Lung (tissue), 16 donors: ENCODE results near the gene EGR4. TPM values are rescaled to one million over a fixed set of nuclear protein-coding genes. Genes with fewer than 3 reads are reported as not detected.
A peak's percentile ranks its signal among the peaks of the same experiment; 100 is the strongest.

ENCODE experiments used
- ATAC-seq: fragments of 200-7000 bp; cut with Tn5 transposase; one replicate; pipeline ENCODE4 v1.9.1; 2020; ENCODE audit warnings: moderate number of reproducible peaks; ENCODE audit not compliant: insufficient read depth, low FRiP score
- DNase-seq, 3 donors: peaks; one replicate each; pipeline ENCODE4 v3.0.0-alpha.2; 2013 to 2017
- H3K27ac ChIP-seq, 2 donors: one replicate each; pipeline ENCODE4 v1.5.1; 2013; ENCODE audit warnings: mild to moderate bottlenecking in 2 of 2, moderate library complexity in 2 of 2, control low read depth in 1 of 2, inconsistent platforms in 1 of 2, low read depth in 1 of 2, low read length in 1 of 2
- H3K27me3 ChIP-seq, 3 donors: one replicate each; pipeline ENCODE4 v1.5.1; 2013; ENCODE audit warnings: low read length in 2 of 3; ENCODE audit not compliant: control insufficient read depth in 3 of 3, insufficient read depth in 3 of 3
- H3K36me3 ChIP-seq, 4 donors: one replicate each; pipeline ENCODE4 v1.5.1; 2013; ENCODE audit warnings: low read length in 4 of 4, mild to moderate bottlenecking in 1 of 4, moderate library complexity in 1 of 4; ENCODE audit not compliant: control insufficient read depth in 4 of 4, insufficient read depth in 4 of 4
- H3K4me1 ChIP-seq, 5 donors: one replicate each; pipeline ENCODE4 v1.5.1; 2013; ENCODE audit warnings: low read length in 5 of 5, mild to moderate bottlenecking in 2 of 5, moderate library complexity in 1 of 5; ENCODE audit not compliant: control insufficient read depth in 5 of 5, insufficient read depth in 5 of 5
- H3K4me3 ChIP-seq: one replicate; pipeline ENCODE4 v1.5.1; 2013; ENCODE audit warnings: mild to moderate bottlenecking, control low read depth, moderate library complexity
- H3K9ac ChIP-seq, 2 donors: one replicate each; pipeline ENCODE4 v1.5.1; 2013; ENCODE audit warnings: low read length in 2 of 2, control low read depth in 1 of 2; ENCODE audit not compliant: insufficient read depth in 1 of 2
- H3K9me3 ChIP-seq, 4 donors: one replicate each; pipeline ENCODE4 v1.5.1; 2013; ENCODE audit warnings: low read length in 3 of 4, mild to moderate bottlenecking in 1 of 4, moderate library complexity in 1 of 4; ENCODE audit not compliant: control insufficient read depth in 4 of 4, insufficient read depth in 3 of 4
- WGBS, 2 donors: extraction: QIAGEN DNeasy Blood & Tissue Kit; methylation state at CpG; one replicate each; pipeline ENCODE4 v1.1.7; 2013; 5-methylcytosine and 5-hydroxymethylcytosine counted together
- long read RNA-seq, 5 donors: transcript quantifications; one replicate each; lab custom pipeline, GENCODE V29; 2026
- polyA plus RNA-seq, 2 donors: library from polyadenylated mRNA; stranded (reverse); fragments of 200-250 nt; gene quantifications; one replicate each; pipeline ENCODE4 v1.2.1, GENCODE V29; 2013
- total RNA-seq, 2 donors: library from RNA; depleted of rRNA in 1 of 2; stranded (reverse); fragments of >200 nt in 1 of 2; gene quantifications; one replicate each; pipeline ENCODE4 v1.2.1, GENCODE V29; 2014 to 2021
- TF ChIP-seq, protein P1 (sequence below): IDR thresholded peaks from 2 replicates; pipeline ENCODE4 v1.5.1; 2012; ENCODE audit warnings: mild to moderate bottlenecking; ENCODE audit errors: control extremely low read depth, extremely low read depth
- donor health status: control.
- donor health status: control.
- donor health status: Bipolar disorder and iron deficiency.
- donor health status: healthy.
- donor health status: DM: yes; HTN: yes; CAD: no.

EGR4 gene
- total RNA-seq (not detected), polyA plus RNA-seq (under 1 TPM in 1 of 2 donors, not detected in 1; 0.30 TPM)
- long read RNA-seq, donor 1 = 0 reads
- long read RNA-seq, donor 2 = 0 reads
- long read RNA-seq, donor 3 = 0 reads
- long read RNA-seq, donor 4 = 0 reads
- long read RNA-seq, donor 5 = 0 reads

DNA sequence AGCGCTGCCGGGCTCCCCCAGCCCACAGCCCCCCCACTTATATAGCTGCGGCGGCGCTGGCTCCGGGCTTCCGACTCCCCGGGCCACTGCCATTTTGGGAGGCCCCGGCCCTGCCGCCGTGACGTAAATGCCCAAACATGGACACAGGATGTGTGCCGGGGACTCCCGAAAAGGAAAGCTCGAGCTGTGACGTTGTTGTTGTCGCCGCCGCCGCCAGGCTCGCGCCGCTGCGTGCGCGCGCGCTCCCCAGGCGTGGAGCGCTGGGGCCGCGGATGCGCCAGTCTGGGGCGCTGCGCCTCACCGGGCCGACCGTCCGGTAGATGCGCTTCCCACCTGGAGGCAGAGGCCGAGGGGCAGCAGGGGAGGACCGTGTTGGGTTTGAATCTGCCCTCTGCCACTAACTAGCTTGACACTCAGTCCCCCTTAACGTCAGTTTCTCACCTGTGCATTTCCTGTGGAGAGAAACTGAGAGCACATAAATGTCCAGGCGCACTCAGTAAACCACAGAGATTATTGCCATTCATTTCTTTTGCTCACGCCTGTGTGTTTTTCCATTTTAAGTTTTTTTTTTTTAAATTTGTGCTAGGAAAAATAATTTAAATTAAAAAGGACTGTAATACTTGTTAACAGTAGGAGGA, at the start of gene EGR4:
Gene EGR4 (minus strand): TSS at position 15 of the 638 bp plus-strand sequence. CDS start 231 bp downstream, outside the sequence.
- peaks cover 28 to 87% (median 62%) of the 10 kb centered on the region in 3 donors for H3K27me3 ChIP-seq
- H3K4me1 ChIP-seq = peaks cover 0 to 19% (median 0%) of the 10 kb centered on the region in 5 donors
- no peak within 1 kb of the TSS for H3K27ac ChIP-seq
- no peak within 1 kb of the TSS for H3K9ac ChIP-seq
- H3K36me3 ChIP-seq = no peaks in the 10 kb centered on the region
- ATAC-seq = peak; percentile 62
- WGBS, 2 donors = 1 to 2% methylated on average over 39 to 45 of the region's 45 CpGs
- H3K9me3 ChIP-seq = peaks cover 0 to 13% (median 0%) of the 10 kb centered on the region in 4 donors
- peak; percentile 47 to 66 (median 57) for DNase-seq
- TF ChIP-seq, protein P1, sequence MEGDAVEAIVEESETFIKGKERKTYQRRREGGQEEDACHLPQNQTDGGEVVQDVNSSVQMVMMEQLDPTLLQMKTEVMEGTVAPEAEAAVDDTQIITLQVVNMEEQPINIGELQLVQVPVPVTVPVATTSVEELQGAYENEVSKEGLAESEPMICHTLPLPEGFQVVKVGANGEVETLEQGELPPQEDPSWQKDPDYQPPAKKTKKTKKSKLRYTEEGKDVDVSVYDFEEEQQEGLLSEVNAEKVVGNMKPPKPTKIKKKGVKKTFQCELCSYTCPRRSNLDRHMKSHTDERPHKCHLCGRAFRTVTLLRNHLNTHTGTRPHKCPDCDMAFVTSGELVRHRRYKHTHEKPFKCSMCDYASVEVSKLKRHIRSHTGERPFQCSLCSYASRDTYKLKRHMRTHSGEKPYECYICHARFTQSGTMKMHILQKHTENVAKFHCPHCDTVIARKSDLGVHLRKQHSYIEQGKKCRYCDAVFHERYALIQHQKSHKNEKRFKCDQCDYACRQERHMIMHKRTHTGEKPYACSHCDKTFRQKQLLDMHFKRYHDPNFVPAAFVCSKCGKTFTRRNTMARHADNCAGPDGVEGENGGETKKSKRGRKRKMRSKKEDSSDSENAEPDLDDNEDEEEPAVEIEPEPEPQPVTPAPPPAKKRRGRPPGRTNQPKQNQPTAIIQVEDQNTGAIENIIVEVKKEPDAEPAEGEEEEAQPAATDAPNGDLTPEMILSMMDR = no peak
- peak within 1 kb of the TSS; percentile 33 for H3K4me3 ChIP-seq

DNA sequence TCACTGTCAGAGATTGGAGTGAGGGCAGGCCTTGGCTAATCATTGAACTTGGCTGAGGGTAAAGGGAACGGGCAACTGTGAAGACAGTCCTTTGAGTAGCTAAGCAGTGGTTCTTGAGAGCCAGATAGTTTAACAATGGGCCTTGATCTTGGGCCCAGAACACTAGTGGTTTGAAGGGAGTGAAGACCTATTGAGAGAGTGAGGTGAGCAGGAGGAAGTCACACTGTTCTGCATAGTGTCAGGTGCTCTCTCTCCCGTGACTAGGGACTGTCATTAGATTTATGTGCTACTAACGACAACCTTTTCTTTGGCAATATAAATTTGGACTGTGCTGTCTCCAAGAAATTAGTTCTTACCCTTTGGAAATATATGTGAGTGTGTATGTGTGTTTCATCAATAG, 47.7 kb upstream of the EGR4 start:
- TF ChIP-seq, protein P1 = no peak
- Histone ChIP-seq H3K4me1 (no peaks in the 10 kb centered on the region), H3K9ac (no peak overlapping the region), H3K27me3 (no peaks in the 10 kb centered on the region), H3K4me3 (no peak overlapping the region), H3K27ac (no peak overlapping the region), H3K9me3 (no peaks in the 10 kb centered on the region), H3K36me3 (no peaks in the 10 kb centered on the region)
- WGBS, 2 donors = 72 to 81% methylated on average over 3 of the region's 3 CpGs
- no peak for DNase-seq
- no peak for ATAC-seq

DNA sequence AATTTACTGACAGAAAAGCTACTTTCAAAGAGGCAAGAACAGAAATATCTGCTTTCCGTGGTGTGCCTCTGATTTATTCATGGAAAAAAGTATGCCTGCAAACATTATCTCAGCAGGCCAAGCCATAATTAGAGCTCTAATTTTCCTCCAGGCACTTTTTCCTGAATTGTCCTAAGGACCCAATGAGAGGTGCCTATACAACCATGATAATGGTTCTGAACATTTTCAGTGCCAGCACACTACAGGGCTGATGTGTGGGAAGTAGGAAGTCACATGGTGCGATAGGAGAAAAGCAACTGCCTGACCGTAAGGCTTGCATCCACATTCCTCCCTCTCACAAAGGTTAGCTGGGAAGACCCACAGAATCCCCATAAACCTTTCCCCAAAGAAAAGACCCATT, 45.9 kb upstream of the EGR4 start:
- ATAC-seq (no peak), DNase-seq (no peak)
- no peaks in the 10 kb centered on the region for H3K27me3 ChIP-seq
- H3K9ac ChIP-seq = no peak overlapping the region
- WGBS, 2 donors = 75 to 83% methylated on average over 3 of the region's 3 CpGs
- no peaks in the 10 kb centered on the region for H3K4me1 ChIP-seq
- H3K27ac ChIP-seq = no peak overlapping the region
- H3K4me3 ChIP-seq = no peak overlapping the region
- H3K9me3 ChIP-seq = peaks cover 0 to 7% (median 5%) of the 10 kb centered on the region in 4 donors
- no peaks in the 10 kb centered on the region for H3K36me3 ChIP-seq
- TF ChIP-seq, protein P1 = no peak
